Stromal cell of bone marrow (primary cell): ENCODE measurements around the gene SMAD3.

ENCODE experiments used
- DNase-seq: peaks from one replicate; pipeline ENCODE4 v3.0.0-alpha.2; 2012; ENCODE audit warnings: low read depth

SMAD3 gene

GRCh38 chr15:67180514-67181191, 115.3 kb downstream of the SMAD3 start:
- no peak for DNase-seq

GRCh38 chr15:67181221-67181639, 115.8 kb downstream of the SMAD3 start:
- no peak for DNase-seq

- no peak for DNase-seq
Measured at GRCh38 chr15:67183443-67184169, 118.2 kb downstream of the SMAD3 start.

GRCh38 chr15:67184208-67184925, 119.0 kb downstream of the SMAD3 start:
- no peak for DNase-seq

- no peak for DNase-seq
Measured at GRCh38 chr15:67185051-67185450, 119.6 kb downstream of the SMAD3 start.

GRCh38 chr15:67185621-67186225, 120.3 kb downstream of the SMAD3 start:
- DNase-seq, result no peak

GRCh38 chr15:67186226-67186649, 120.8 kb downstream of the SMAD3 start:
- no peak for DNase-seq

GRCh38 chr15:67186688-67187087, 121.3 kb downstream of the SMAD3 start:
- no peak for DNase-seq

GRCh38 chr15:67187351-67187854, 122.0 kb downstream of the SMAD3 start:
- DNase-seq, result no peak

- DNase-seq, result peak; percentile 89
Measured at GRCh38 chr15:67188551-67189218, 123.3 kb downstream of the SMAD3 start.

GRCh38 chr15:67189326-67190051, 124.1 kb downstream of the SMAD3 start:
- DNase-seq, result no peak

- DNase-seq, result no peak
Measured at GRCh38 chr15:67190326-67190725, 124.9 kb downstream of the SMAD3 start.

GRCh38 chr15:67190813-67191212, 125.4 kb downstream of the SMAD3 start:
- DNase-seq, result no peak

- no peak for DNase-seq
Measured at GRCh38 chr15:67192185-67192820, 126.9 kb downstream of the SMAD3 start.

GRCh38 chr15:67193223-67193990, 128.0 kb downstream of the SMAD3 start:
- DNase-seq, result no peak

- DNase-seq, result peak; percentile 61
Measured at GRCh38 chr15:67194171-67195114, 129.0 kb downstream of the SMAD3 start.

GRCh38 chr15:67195305-67195704, 129.9 kb downstream of the SMAD3 start:
- no peak for DNase-seq

GRCh38 chr15:67196222-67196621, 130.8 kb downstream of the SMAD3 start:
- no peak for DNase-seq
